DLD1 (cell line): ENCODE measurements around the gene MAP3K20.
"Not testable (repeated sequence)": the region's sequence is repeated elsewhere in the genome, so short reads cannot be mapped to it uniquely, and the experiment has no call there.

Source experiments
- in situ Hi-C: cut with HindIII; loops from 2 replicates; pipeline ENCODE4 v1.10.0; 2017; ENCODE audit warnings: low sequenced_read_pairs

Gene MAP3K20

DNA sequence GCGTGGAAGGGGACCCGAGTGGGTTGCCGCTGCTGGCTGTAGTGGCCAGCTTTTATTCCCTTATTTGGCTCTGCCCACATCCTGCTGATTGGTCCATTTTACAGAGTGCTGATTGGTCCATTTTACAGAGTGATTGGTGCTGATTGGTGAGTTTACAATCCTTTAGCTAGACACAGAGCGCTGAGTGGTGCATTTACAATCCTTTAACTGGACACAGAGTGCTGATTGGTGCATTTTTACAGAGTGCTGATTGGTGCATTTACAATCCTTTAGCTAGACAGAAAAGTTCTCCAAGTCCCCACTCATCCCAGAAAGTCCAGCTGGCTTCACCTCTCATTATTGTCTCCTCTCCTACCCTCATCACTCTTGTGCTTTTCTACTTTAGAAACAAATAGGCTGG lies 225.9 kb downstream of the MAP3K20 start:
- in situ Hi-C loops, result not testable (repeated sequence)

DNA sequence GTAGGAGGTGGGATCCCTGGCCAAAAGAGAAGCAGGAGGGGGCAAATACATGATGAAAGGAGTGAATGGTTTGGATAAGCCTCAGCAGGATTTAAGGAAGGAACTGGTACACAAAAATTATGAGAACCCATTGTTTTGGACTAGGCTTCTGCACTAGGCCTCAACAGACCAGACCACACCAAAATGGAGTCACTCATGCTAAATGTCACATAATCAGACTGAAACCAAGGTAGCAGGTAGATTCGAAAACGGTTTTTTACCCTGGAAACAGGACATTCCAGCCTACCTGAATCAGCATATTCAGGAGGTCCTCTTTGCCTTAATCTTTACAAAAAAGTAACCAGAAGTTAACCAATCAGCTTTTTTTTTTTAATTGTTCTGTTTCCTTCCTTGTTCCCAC lies 229.7 kb downstream of the MAP3K20 start:
- in situ Hi-C loops, result no loop called here

DNA sequence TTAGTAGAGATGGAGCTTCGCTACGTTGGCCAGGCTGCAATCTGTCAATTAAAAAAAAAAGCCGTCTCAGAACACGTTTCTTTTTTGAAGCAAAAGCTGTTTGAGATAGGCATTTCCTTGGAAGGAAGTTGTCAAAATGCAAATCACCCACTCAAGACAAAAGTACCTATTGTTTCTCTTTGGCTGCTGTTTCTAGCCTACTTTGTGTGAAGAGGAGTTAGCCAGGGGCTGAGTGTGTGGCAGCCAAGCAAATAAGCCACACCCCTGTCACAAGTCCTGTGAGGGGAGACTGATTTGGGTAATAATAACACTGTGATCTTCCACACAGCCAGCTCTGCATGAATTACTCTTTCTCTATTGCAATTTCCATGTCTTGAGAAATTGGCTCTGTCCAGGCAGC lies 231.6 kb downstream of the MAP3K20 start:
- in situ Hi-C loops, result no loop called here

- in situ Hi-C loops, result not testable (repeated sequence)
Measured at GRCh38 chr2:173309370-173309769, 233.7 kb downstream of the MAP3K20 start.

- in situ Hi-C loops, result no loop called here
Measured at GRCh38 chr2:173311844-173312606, 236.4 kb downstream of the MAP3K20 start.
